Astrocyte (in vitro differentiated cells and primary cell): ENCODE measurements around the gene SIPA1. TPM values are rescaled to one million over a fixed set of nuclear protein-coding genes. Genes with fewer than 3 reads are reported as not detected.

Source experiments
- DNase-seq: peaks from one replicate; pipeline ENCODE4 v3.0.0-alpha.2; 2010; ENCODE audit warnings: low read depth
- FAIRE-seq: peaks from 2 replicates; lab custom pipeline; 2011; peaks lifted over from hg19 to GRCh38; lab: Jason Lieb, UNC
- H2AFZ ChIP-seq: 2 replicates; pipeline ENCODE4 v1.6.0; 2012; ENCODE audit warnings: low read depth, low read length, inconsistent platforms
- H3K27ac ChIP-seq: 2 replicates; pipeline ENCODE4 v1.5.1; 2011; ENCODE audit warnings: low read depth, low read length, inconsistent platforms
- H3K27me3 ChIP-seq: 2 replicates; pipeline ENCODE4 v1.6.0; 2011; ENCODE audit warnings: low read length, inconsistent platforms; ENCODE audit not compliant: insufficient read depth
- H3K36me3 ChIP-seq: 2 replicates; pipeline ENCODE4 v1.5.1; 2011; ENCODE audit warnings: low read length, inconsistent platforms; ENCODE audit not compliant: insufficient read depth
- H3K4me1 ChIP-seq: 2 replicates; pipeline ENCODE4 v1.5.1; 2011; ENCODE audit warnings: low read length, inconsistent platforms; ENCODE audit not compliant: insufficient read depth
- H3K4me2 ChIP-seq: 2 replicates; pipeline ENCODE4 v1.6.0; 2012; ENCODE audit warnings: low read length, inconsistent platforms
- H3K4me3 ChIP-seq: 2 replicates; pipeline ENCODE4 v1.5.1; 2011; ENCODE audit warnings: low read depth, mild to moderate bottlenecking, low read length, inconsistent platforms; ENCODE audit not compliant: insufficient read depth
- H3K79me2 ChIP-seq: 2 replicates; pipeline ENCODE4 v1.6.0; 2012; ENCODE audit warnings: mild to moderate bottlenecking, low read length, inconsistent platforms; ENCODE audit not compliant: insufficient read depth
- H3K9ac ChIP-seq: 2 replicates; pipeline ENCODE4 v1.6.0; 2012; ENCODE audit warnings: mild to moderate bottlenecking, low read length, inconsistent platforms
- H3K9me3 ChIP-seq: 2 replicates; pipeline ENCODE4 v1.5.1; 2012; ENCODE audit warnings: low read depth, mild to moderate bottlenecking, low read length, inconsistent platforms; ENCODE audit not compliant: insufficient read depth
- H4K20me1 ChIP-seq: 2 replicates; pipeline ENCODE4 v1.6.0; 2012; ENCODE audit warnings: low read length, inconsistent platforms; ENCODE audit not compliant: insufficient read depth
- H3K27ac Mint-ChIP-seq: one replicate; pipeline ENCODE4 v1.8.0; 2021; ENCODE audit warnings: mild to moderate bottlenecking, mixed read lengths; ENCODE audit not compliant: unreplicated experiment
- H3K27me3 Mint-ChIP-seq: one replicate; pipeline ENCODE4 v1.8.0; 2021; ENCODE audit warnings: low read depth, mixed read lengths; ENCODE audit not compliant: unreplicated experiment
- H3K36me3 Mint-ChIP-seq: one replicate; pipeline ENCODE4 v1.8.0; 2021; ENCODE audit warnings: low read depth, mixed read lengths; ENCODE audit not compliant: unreplicated experiment
- H3K4me1 Mint-ChIP-seq: one replicate; pipeline ENCODE4 v1.8.0; 2021; ENCODE audit warnings: low read depth, mixed read lengths; ENCODE audit not compliant: unreplicated experiment
- H3K4me3 Mint-ChIP-seq: one replicate; pipeline ENCODE4 v1.8.0; 2021; ENCODE audit warnings: mild to moderate bottlenecking, moderate library complexity, mixed read lengths; ENCODE audit not compliant: unreplicated experiment
- H3K9me3 Mint-ChIP-seq: one replicate; pipeline ENCODE4 v1.8.0; 2021; ENCODE audit warnings: mild to moderate bottlenecking, mixed read lengths; ENCODE audit not compliant: unreplicated experiment
- EZH2 ChIP-seq: IDR thresholded peaks from 2 replicates; pipeline ENCODE4 v1.6.1; 2012; ENCODE audit warnings: mild to moderate bottlenecking, low read length, inconsistent platforms; ENCODE audit not compliant: insufficient read depth
- total RNA-seq: library from RNA; stranded (reverse); gene quantifications from 2 replicates; pipeline ENCODE4 v1.2.1, GENCODE V29; 2021
- TF ChIP-seq, protein P1 (sequence below): IDR thresholded peaks from 2 replicates; pipeline ENCODE4 v1.5.1; 2011; ENCODE audit warnings: low read depth, mild to moderate bottlenecking, inconsistent platforms, low read length, moderate library complexity; ENCODE audit not compliant: insufficient read depth

Gene SIPA1
- total RNA-seq, 1 donor from 2014 or later = 26.7 TPM

DNA sequence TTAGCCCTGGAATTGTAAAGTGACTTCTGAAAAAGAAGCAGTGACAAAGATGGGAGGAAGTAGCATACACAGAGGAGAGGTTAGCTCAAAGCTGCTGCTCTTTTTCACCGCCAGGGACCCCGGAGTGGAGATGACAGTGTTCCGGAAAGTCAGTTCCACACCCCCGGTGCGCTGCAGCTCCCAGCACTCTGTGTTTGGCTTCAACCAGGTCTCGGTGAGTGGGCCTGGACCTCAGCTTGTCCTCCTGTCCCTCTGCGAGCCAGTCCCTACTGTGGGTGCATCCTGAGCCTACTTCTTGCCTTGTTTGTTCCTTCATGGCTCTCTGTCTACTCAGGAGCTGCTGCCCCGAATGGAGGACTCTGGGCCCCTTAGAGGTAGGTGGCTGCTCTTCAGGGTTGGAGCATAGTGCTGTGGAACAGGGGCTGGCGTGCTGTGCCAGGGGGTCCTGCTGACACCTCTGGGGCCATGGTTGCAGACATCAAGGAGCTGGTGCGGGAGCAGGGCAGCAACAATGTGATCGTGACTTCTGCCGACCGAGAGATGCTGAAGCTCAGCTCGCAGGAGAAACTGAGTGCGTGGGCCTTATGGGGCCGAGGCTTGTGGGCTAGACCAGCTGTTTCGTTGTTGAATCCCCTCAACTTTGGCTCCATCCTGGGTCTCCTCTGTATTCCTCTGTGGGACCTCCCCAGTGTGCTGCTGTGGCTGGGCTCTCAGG is 20.6 kb upstream of the SIPA1 start:
- TF ChIP-seq, protein P1, sequence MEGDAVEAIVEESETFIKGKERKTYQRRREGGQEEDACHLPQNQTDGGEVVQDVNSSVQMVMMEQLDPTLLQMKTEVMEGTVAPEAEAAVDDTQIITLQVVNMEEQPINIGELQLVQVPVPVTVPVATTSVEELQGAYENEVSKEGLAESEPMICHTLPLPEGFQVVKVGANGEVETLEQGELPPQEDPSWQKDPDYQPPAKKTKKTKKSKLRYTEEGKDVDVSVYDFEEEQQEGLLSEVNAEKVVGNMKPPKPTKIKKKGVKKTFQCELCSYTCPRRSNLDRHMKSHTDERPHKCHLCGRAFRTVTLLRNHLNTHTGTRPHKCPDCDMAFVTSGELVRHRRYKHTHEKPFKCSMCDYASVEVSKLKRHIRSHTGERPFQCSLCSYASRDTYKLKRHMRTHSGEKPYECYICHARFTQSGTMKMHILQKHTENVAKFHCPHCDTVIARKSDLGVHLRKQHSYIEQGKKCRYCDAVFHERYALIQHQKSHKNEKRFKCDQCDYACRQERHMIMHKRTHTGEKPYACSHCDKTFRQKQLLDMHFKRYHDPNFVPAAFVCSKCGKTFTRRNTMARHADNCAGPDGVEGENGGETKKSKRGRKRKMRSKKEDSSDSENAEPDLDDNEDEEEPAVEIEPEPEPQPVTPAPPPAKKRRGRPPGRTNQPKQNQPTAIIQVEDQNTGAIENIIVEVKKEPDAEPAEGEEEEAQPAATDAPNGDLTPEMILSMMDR = no peak
- no peak for TF ChIP-seq EZH2
- no peak for FAIRE-seq
- H3K36me3 ChIP-seq = peaks cover 18% of the 10 kb centered on the region
- H3K4me2 ChIP-seq = peak overlapping the region; percentile 100
- H3K4me1 Mint-ChIP-seq = peaks cover 14% of the 10 kb centered on the region
- peak overlapping the region; percentile 80 for H3K4me3 ChIP-seq
- H3K36me3 Mint-ChIP-seq = peaks cover 13% of the 10 kb centered on the region
- H3K27ac ChIP-seq = no peak overlapping the region
- no peak overlapping the region for H2AFZ ChIP-seq
- no peaks in the 10 kb centered on the region for H3K27me3 Mint-ChIP-seq
- peaks cover 80% of the 10 kb centered on the region for H3K79me2 ChIP-seq
- peak overlapping the region; percentile 88 for H3K9ac ChIP-seq
- no peaks in the 10 kb centered on the region for H3K9me3 ChIP-seq
- H3K4me1 ChIP-seq = peaks cover 20% of the 10 kb centered on the region
- no peaks in the 10 kb centered on the region for H3K9me3 Mint-ChIP-seq
- no peak overlapping the region for H3K27ac Mint-ChIP-seq
- no peak for DNase-seq
- peaks cover 41% of the 10 kb centered on the region for H4K20me1 ChIP-seq
- no peaks in the 10 kb centered on the region for H3K27me3 ChIP-seq
- peak overlapping the region; percentile 99 for H3K4me3 Mint-ChIP-seq

DNA sequence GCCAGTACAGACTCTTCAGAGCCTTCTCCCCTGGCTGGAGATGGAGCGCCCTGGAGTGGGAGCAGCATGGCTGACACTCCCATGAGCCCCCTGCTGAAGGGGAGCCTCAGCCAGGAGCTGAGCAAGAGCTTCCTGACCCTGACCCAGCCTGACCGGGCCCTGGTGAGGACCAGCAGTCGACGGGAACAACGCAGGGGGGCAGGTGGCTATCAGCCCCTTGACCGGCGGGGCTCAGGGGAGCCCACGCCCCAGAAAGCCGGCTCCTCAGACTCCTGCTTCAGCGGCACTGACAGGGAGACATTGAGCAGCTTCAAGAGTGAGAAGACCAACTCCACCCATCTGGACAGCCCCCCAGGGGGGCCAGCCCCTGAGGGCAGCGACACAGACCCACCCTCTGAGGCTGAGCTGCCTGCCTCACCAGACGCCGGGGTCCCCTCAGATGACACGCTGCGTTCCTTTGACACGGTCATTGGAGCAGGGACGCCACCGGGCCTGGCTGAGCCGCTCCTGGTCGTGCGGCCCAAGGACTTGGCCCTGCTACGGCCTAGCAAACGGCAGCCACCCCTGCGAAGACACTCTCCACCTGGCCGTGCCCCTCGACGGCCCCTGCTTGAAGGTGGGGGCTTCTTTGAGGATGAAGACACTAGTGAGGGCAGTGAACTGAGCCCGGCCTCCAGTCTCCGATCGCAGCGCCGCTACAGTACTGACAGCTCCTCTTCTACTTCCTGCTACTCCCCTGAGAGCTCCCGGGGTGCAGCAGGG is 19.7 kb upstream of the SIPA1 start:
- H3K4me3 Mint-ChIP-seq = no peak overlapping the region
- Histone ChIP-seq H3K79me2 (peaks cover 71% of the 10 kb centered on the region), H4K20me1 (peaks cover 39% of the 10 kb centered on the region), H3K4me1 (peaks cover 11% of the 10 kb centered on the region), H2AFZ (no peak overlapping the region), H3K4me2 (no peak overlapping the region), H3K9ac (no peak overlapping the region), H3K27ac (no peak overlapping the region), H3K4me3 (no peak overlapping the region), H3K36me3 (peaks cover 22% of the 10 kb centered on the region), H3K27me3 (no peaks in the 10 kb centered on the region), H3K9me3 (no peaks in the 10 kb centered on the region)
- TF ChIP-seq, protein P1 = no peak
- no peak for TF ChIP-seq EZH2
- peaks cover 11% of the 10 kb centered on the region for H3K36me3 Mint-ChIP-seq
- no peaks in the 10 kb centered on the region for H3K9me3 Mint-ChIP-seq
- peaks cover 9% of the 10 kb centered on the region for H3K4me1 Mint-ChIP-seq
- DNase-seq (no peak), FAIRE-seq (no peak)
- no peaks in the 10 kb centered on the region for H3K27me3 Mint-ChIP-seq
- no peak overlapping the region for H3K27ac Mint-ChIP-seq
